ENCODE results near the gene ZBTB17. TPM values are rescaled to one million over a fixed set of nuclear protein-coding genes. Genes with fewer than 3 reads are reported as not detected.

ZBTB17 gene
- total and polyA plus RNA-seq, 2 of the 8 experiments (the other 6 are each of a cell fraction or from before 2014, with no cell fraction given), result 24.7 to 36.2 TPM

- no peak overlapping the region for H4K8ac ChIP-seq (ENCODE audit: extremely low read depth, insufficient read depth, low read length)
- H2BK120ac ChIP-seq (replicated peaks; ENCODE audit: low read depth, low read length), result no peak overlapping the region
- peaks cover 0 to 3% of the 10 kb centered on the region in 2 experiments; a peak in 1 of 4 replicates for H3K79me2 ChIP-seq (ENCODE audit: control insufficient read depth in 1 of 2, insufficient read depth in 2 of 2, low read length in 2 of 2)
- H2BK12ac ChIP-seq (ENCODE audit: low read depth, low read length), result no peak overlapping the region
- no peak overlapping the region for H3K23ac ChIP-seq (ENCODE audit: insufficient read length)
- DNase-seq (ENCODE audit: low read depth in 1 of 2, low spot score in 2 of 2) (no peak), FAIRE-seq (no peak)
- no peak overlapping the region for H2BK15ac ChIP-seq (ENCODE audit: low read length)
- H4K91ac ChIP-seq (replicated peaks; ENCODE audit: insufficient read length, low read length), result no peak overlapping the region
- no peak overlapping the region for H2AFZ ChIP-seq (ENCODE audit: low read length)
- no peak overlapping the region for H3K4ac ChIP-seq (replicated peaks; ENCODE audit: insufficient read length, low read depth, low read length)
- no peaks in the 10 kb centered on the region; the same call in 1 of the 2 replicates for H3K23me2 ChIP-seq (ENCODE audit: low read depth, low read length)
- H3K4me1 ChIP-seq (replicated peaks in 1 of 4; ENCODE audit: control insufficient read depth in 3 of 4, insufficient read depth in 4 of 4, low read length in 3 of 4), result peaks cover 0 to 3% (median 0%) of the 10 kb centered on the region in 4 experiments; a peak in 2 of 7 replicates
- no peak overlapping the region for H3K4me3 ChIP-seq (ENCODE audit: extremely low read depth in 1 of 4, insufficient read depth in 2 of 4, low read depth in 3 of 4, low read length in 4 of 4)
- H3K9me3 ChIP-seq (ENCODE audit: insufficient read depth in 2 of 2, low read depth in 1 of 2, low read length in 1 of 2), result peaks cover 12 to 13% of the 10 kb centered on the region in 2 experiments
- H3K18ac ChIP-seq (ENCODE audit: extremely low read depth, low read length), result no peak overlapping the region
- no peak overlapping the region for H3K4me2 ChIP-seq (ENCODE audit: insufficient read depth in 1 of 2, low read depth in 2 of 2, low read length in 2 of 2)
- H2BK5ac ChIP-seq (ENCODE audit: low read depth, low read length), result no peak overlapping the region
- CTCF ChIA-PET (ENCODE audit: partially characterized antibody), result interaction anchor here (1.3 kb wide), 1 partner anchor 8 kb away, joined by 3 read pairs; no protein-coding TSS in a partner anchor
- no peak overlapping the region for H2BK20ac ChIP-seq (ENCODE audit: low read length)
- H4K5ac ChIP-seq (ENCODE audit: insufficient read length, low read depth, low read length), result no peak overlapping the region
- 87% methylated on average over 18 of the region's 18 CpGs; no CpG with 5 or more reads in 1 of the 2 experiments for WGBS, 2 experiments (ENCODE audit: extremely low coverage in 1 of 2, insufficient coverage in 1 of 2, insufficient read length in 1 of 2, insufficient replicate concordance in 2 of 2, low coverage in 1 of 2, low lambda C conversion rate in 2 of 2, missing lambda C conversion rate in 1 of 2)
- H4K20me1 ChIP-seq (replicated peaks in 1 of 2; ENCODE audit: control insufficient read depth in 1 of 2, insufficient read depth in 2 of 2, low read length in 2 of 2), result peaks cover 0 to 10% of the 10 kb centered on the region in 2 experiments
- no peak overlapping the region for H2AK5ac ChIP-seq (ENCODE audit: low read depth, low read length)
- H3K9ac ChIP-seq (replicated peaks in 1 of 4; ENCODE audit: extremely low read depth in 1 of 4, low read depth in 3 of 4, low read length in 3 of 4), result no peak overlapping the region
- POLR2A ChIA-PET (ENCODE audit: partially characterized antibody), result interaction anchor here (0.7 kb wide), 1 partner anchor 18 kb away, joined by 5 read pairs; no protein-coding TSS in a partner anchor
- no peaks in the 10 kb centered on the region for H3K27me3 ChIP-seq (replicated peaks in 1 of 4; ENCODE audit: control insufficient read depth in 3 of 4, extremely low read depth in 1 of 4, insufficient read depth in 3 of 4, low read length in 3 of 4)
- no peak overlapping the region for H3K14ac ChIP-seq (ENCODE audit: insufficient read length)
- H3K56ac ChIP-seq (replicated peaks; ENCODE audit: insufficient read length, low read depth, low read length), result no peak overlapping the region
- no peak overlapping the region for H3K27ac ChIP-seq (ENCODE audit: low read depth, low read length)
- H3K36me3 ChIP-seq (ENCODE audit: control insufficient read depth in 2 of 4, insufficient read depth in 4 of 4, low read length in 3 of 4), result peaks cover 0 to 14% (median 4%) of the 10 kb centered on the region in 4 experiments; a peak in 5 of 8 replicates
- peaks cover 2% of the 10 kb centered on the region for H3K79me1 ChIP-seq (ENCODE audit: low read depth, low read length)
- TF ChIP-seq RBBP5 (IDR thresholded peaks at IDR 0.05; ENCODE audit: borderline replicate concordance, low read depth, low read length), result no peak
- no peak for TF ChIP-seq TEAD4 (IDR thresholded peaks at IDR 0.05; ENCODE audit: low read depth, low read length)
- TF ChIP-seq POLR2AphosphoS5 (IDR thresholded peaks at IDR 0.05; ENCODE audit: low read depth, low read length), result no peak
- no peak for TF ChIP-seq ASH2L (IDR thresholded peaks at IDR 0.05; ENCODE audit: low read length)
Measured at GRCh38 chr1:15966081-15966955, 9.6 kb downstream of the ZBTB17 start.

Measured in H1 (cell line).